ENCODE results near the gene SMG6. TPM values are rescaled to one million over a fixed set of nuclear protein-coding genes. Genes with fewer than 3 reads are reported as not detected.

The SMG6 gene
- total and polyA plus RNA-seq, 2 of the 8 experiments (the other 6 are each of a cell fraction or from before 2014, with no cell fraction given) = 18.5 to 25.2 TPM

DNA sequence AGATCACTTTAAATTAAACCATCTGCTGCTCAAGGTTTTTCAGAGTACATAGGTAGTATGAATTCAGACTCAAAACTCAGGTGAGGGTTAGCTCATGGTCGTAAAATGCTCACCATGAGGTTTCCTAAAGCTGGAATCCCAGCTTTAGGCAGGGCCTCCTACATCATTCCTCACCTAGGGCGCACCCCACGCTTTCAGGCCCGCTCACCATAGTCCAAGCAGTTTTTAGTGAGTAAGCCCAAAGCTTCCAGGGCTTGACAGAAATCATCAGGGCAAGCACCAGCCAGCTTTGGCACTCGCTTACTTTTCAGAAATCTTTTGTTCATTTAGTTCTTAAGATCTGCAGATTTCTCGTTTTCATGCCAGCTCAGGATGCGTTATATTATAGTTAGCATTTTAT lies 158.9 kb downstream of the SMG6 start (continued):
- TF ChIP-seq NRF1 (IDR thresholded peaks at IDR 0.05; ENCODE audit: low read depth, low read length) (no peak), ZNF274 (IDR thresholded peaks at IDR 0.05; ENCODE audit: borderline replicate concordance, extremely low read depth, low read length) (no peak), TEAD4 (IDR thresholded peaks at IDR 0.05; ENCODE audit: low read depth, low read length) (no peak), CBX8 (IDR thresholded peaks at IDR 0.05; ENCODE audit: borderline replicate concordance, low read depth, low read length) (no peak)
